Ishikawa (cell line): Measurements from ENCODE around the gene HGD.

Experiments
- CEBPB ChIP-seq: IDR thresholded peaks from 2 replicates; pipeline ENCODE4 v1.6.1; 2012
- CREB1 ChIP-seq: IDR thresholded peaks from 2 replicates; pipeline ENCODE4 v1.6.1; 2012; ENCODE audit warnings: low read depth
- EGR1 ChIP-seq: IDR thresholded peaks from 2 replicates; pipeline ENCODE4 v1.6.1; 2012
- EP300 ChIP-seq: IDR thresholded peaks from 2 replicates; pipeline ENCODE4 v1.6.1; 2012; ENCODE audit warnings: borderline replicate concordance
- FOXM1 ChIP-seq: IDR thresholded peaks from 2 replicates; pipeline ENCODE4 v1.6.1; 2012; ENCODE audit warnings: low read depth, borderline replicate concordance
- MAX ChIP-seq: IDR thresholded peaks from 2 replicates; pipeline ENCODE4 v1.6.1; 2012
- NFIC ChIP-seq: IDR thresholded peaks from 2 replicates; pipeline ENCODE4 v1.6.1; 2012
- RAD21 ChIP-seq: IDR thresholded peaks from 2 replicates; pipeline ENCODE4 v1.6.1; 2012; ENCODE audit warnings: low read depth
- REST ChIP-seq: IDR thresholded peaks from 2 replicates; pipeline ENCODE4 v1.6.1; 2012; ENCODE audit warnings: low read depth, mild to moderate bottlenecking
- TAF1 ChIP-seq: IDR thresholded peaks from 2 replicates; pipeline ENCODE4 v1.6.1; 2012; ENCODE audit warnings: low read depth, mild to moderate bottlenecking
- TCF12 ChIP-seq: IDR thresholded peaks from 2 replicates; pipeline ENCODE4 v1.6.1; 2012; ENCODE audit warnings: low read depth
- TEAD4 ChIP-seq: IDR thresholded peaks from 2 replicates; pipeline ENCODE4 v1.6.1; 2012
- USF1 ChIP-seq: IDR thresholded peaks from 2 replicates; pipeline ENCODE4 v1.6.1; 2012
- YY1 ChIP-seq: IDR thresholded peaks from 2 replicates; pipeline ENCODE4 v1.6.1; 2012; ENCODE audit warnings: low read depth
- ZBTB7A ChIP-seq: IDR thresholded peaks from 2 replicates; pipeline ENCODE4 v1.6.1; 2012; ENCODE audit warnings: low read depth

The HGD gene

GRCh38 chr3:120641696-120642246 is 40.3 kb downstream of the HGD start:
- TF ChIP-seq CEBPB (no peak), CREB1 (no peak), TCF12 (no peak), NFIC (no peak), TEAD4 (no peak), REST (no peak), TAF1 (no peak), MAX (no peak), RAD21 (no peak), EGR1 (no peak), YY1 (no peak), FOXM1 (no peak), ZBTB7A (no peak), USF1 (no peak), EP300 (no peak)

DNA sequence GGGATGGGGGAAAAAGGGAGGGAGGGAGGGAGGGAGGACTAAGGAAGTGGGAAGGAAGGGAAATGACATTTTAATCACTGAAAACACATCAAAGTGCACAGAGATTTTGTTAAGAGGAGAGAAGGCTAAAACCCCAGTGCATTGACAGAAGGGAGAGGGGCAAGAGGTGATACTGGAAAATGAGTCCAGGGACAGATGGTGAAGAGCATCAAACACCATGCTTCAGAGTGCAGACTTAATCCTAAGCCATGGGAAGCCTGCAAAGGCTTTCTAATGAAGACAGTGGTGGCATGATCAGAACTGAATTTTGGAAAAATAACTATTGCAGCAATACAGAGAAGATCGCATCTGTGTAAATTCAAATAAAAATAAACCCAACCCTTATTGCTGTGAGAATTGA is 41.8 kb downstream of the HGD start:
- TF ChIP-seq REST (no peak), CREB1 (no peak), CEBPB (no peak), YY1 (no peak), NFIC (no peak), USF1 (no peak), TAF1 (no peak), ZBTB7A (no peak), RAD21 (no peak), FOXM1 (no peak), MAX (no peak)

DNA sequence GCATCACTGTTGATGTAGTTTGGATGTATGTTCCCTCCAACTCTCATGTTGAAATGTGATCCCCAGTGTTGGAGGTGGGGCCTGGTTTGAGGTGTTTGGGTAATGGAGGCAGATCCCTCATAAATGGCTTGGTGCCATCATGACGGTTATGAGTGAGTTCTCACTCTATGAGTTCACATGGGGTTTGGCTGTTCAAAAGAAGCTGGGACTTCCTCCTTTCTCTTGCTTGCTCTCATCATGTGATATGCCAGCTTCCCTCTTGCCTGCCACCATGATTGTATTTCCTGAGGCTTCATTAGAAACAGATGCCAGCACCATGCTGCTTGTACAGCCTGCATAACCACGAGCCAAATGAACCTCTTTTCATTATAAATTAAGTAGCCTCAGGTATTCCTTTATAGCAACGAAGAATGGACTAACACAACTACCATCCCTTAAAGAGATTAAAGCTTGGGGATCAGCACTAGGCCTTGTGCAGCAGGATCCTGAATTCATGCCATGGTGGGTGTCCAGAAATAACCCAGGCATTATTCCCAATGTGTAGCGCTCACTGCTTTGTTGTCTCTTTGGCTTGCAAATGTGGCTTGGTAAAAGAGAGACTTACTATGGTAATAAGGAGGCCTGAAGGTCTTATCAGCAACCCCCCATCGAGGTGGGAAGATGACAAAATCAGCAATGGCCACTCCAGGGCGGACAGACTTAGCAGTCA is 44.0 kb downstream of the HGD start:
- TF ChIP-seq REST (no peak), NFIC (no peak), YY1 (no peak), CREB1 (no peak), ZBTB7A (no peak), CEBPB (no peak), MAX (no peak), EP300 (no peak), TEAD4 (no peak), USF1 (no peak)
